GM12878 (cell line): ENCODE results near the gene SGCD.

ENCODE experiments used
- BHLHE40 ChIP-seq, 2 experiments: fragments of 450-650 bp in 1 of 2; IDR thresholded peaks; 2 replicates each; pipeline ENCODE4 v1.6.1; 2011 to 2017; ENCODE audit warnings: low read depth in 2 of 2, borderline replicate concordance in 1 of 2, improper control_type of control experiment in 1 of 2, low read length in 1 of 2, mild to moderate bottlenecking in 1 of 2
- CEBPB ChIP-seq, 2 experiments: fragments of 150-350 bp in 1 of 2; IDR thresholded peaks; 2 replicates each; pipeline ENCODE4 v1.6.1; 2012 to 2014; ENCODE audit warnings: low read depth in 2 of 2, low read length in 2 of 2, borderline replicate concordance in 1 of 2, inconsistent platforms in 1 of 2
- CTCF ChIP-seq, 3 experiments: IDR thresholded peaks in 2 of 3; conservative IDR thresholded peaks in 1 of 3; 2 replicates each; pipeline ENCODE4 v1.5.1; 2011; ENCODE audit warnings: low read depth in 3 of 3, low read length in 3 of 3, mild to moderate bottlenecking in 3 of 3, control low read depth in 2 of 3, moderate library complexity in 2 of 3, inconsistent platforms in 1 of 3, mixed read lengths in 1 of 3; ENCODE audit not compliant: control insufficient read depth in 2 of 3, insufficient read depth in 1 of 3; ENCODE audit errors: extremely low read depth in 1 of 3
- FOS ChIP-seq: IDR thresholded peaks from 3 replicates; pipeline ENCODE4 v1.6.1; 2011; ENCODE audit warnings: borderline replicate concordance; ENCODE audit not compliant: insufficient read length; ENCODE audit errors: extremely low read depth
- FOXK2 ChIP-seq: fragments of 450-650 bp; IDR thresholded peaks from 2 replicates; pipeline ENCODE4 v1.6.1; 2017; ENCODE audit warnings: mild to moderate bottlenecking, moderate library complexity
- FOXM1 ChIP-seq: IDR thresholded peaks from 2 replicates; pipeline ENCODE4 v1.6.1; 2012; ENCODE audit warnings: low read depth, mild to moderate bottlenecking, inconsistent platforms, low read length, moderate library complexity
- JUND ChIP-seq: IDR thresholded peaks from 2 replicates; pipeline ENCODE4 v1.6.1; 2012; ENCODE audit warnings: low read depth, mild to moderate bottlenecking, low read length, improper control_type of control experiment, moderate library complexity
- POLR2AphosphoS5 ChIP-seq: IDR thresholded peaks from 2 replicates; pipeline ENCODE4 v1.6.1; 2011; ENCODE audit warnings: mild to moderate bottlenecking, low read length, inconsistent platforms
- SIN3A ChIP-seq: IDR thresholded peaks from 2 replicates; pipeline ENCODE4 v1.6.1; 2012; ENCODE audit warnings: low read depth, low read length, improper control_type of control experiment
- SMC3 ChIP-seq: IDR thresholded peaks from 2 replicates; pipeline ENCODE4 v1.6.1; 2011; ENCODE audit warnings: low read length, improper control_type of control experiment, borderline replicate concordance

GRCh38 chr5:156526081-156526925 is 199.3 kb downstream of the SGCD start:
- TF ChIP-seq SMC3 (no peak), CTCF (IDR thresholded peaks at IDR 0.05 in 2 of 3, conservative IDR thresholded peaks at IDR 0.05 in 1 of 3; ENCODE audit: control insufficient read depth in 2 of 3, extremely low read depth in 1 of 3, insufficient read depth in 1 of 3, low read depth in 3 of 3, low read length in 3 of 3) (no peak), FOXK2 (no peak), FOXM1 (no peak), JUND (no peak), BHLHE40 (IDR thresholded peaks at IDR 0.05; ENCODE audit: borderline replicate concordance in 1 of 2, low read depth in 2 of 2, low read length in 1 of 2) (no peak), CEBPB (IDR thresholded peaks at IDR 0.05; ENCODE audit: borderline replicate concordance in 1 of 2, low read depth in 2 of 2, low read length in 2 of 2) (no peak), POLR2AphosphoS5 (no peak), SIN3A (no peak), FOS (no peak)
